GM18511 (cell line): ENCODE results near the gene KCNMA1.
"Not testable (repeated sequence)": the region's sequence is repeated elsewhere in the genome, so short reads cannot be mapped to it uniquely, and the experiment has no call there.

ENCODE experiments used
- ATAC-seq: cut with Tn5 transposase; IDR thresholded peaks from one replicate; pipeline ENCODE4 v1.9.1; 2021; ENCODE audit warnings: mild to moderate bottlenecking, moderate library complexity; ENCODE audit not compliant: unreplicated experiment

KCNMA1 gene

GRCh38 chr10:77539147-77539935 is 98.3 kb downstream of the KCNMA1 start:
- ATAC-seq = no peak

GRCh38 chr10:77537720-77538373 is 99.8 kb downstream of the KCNMA1 start:
- no peak for ATAC-seq

GRCh38 chr10:77537071-77537470 is 100.5 kb downstream of the KCNMA1 start:
- ATAC-seq = no peak

- no peak for ATAC-seq
Observed at GRCh38 chr10:77533887-77534278, 103.7 kb downstream of the KCNMA1 start.

- ATAC-seq = no peak
Observed at GRCh38 chr10:77533146-77533886, 104.3 kb downstream of the KCNMA1 start.

GRCh38 chr10:77532068-77532467 is 105.5 kb downstream of the KCNMA1 start:
- ATAC-seq = no peak

- ATAC-seq = no peak
Observed at GRCh38 chr10:77531441-77532001, 106.1 kb downstream of the KCNMA1 start.

GRCh38 chr10:77530011-77530410 is 107.6 kb downstream of the KCNMA1 start:
- ATAC-seq = no peak

GRCh38 chr10:77529050-77529576 is 108.5 kb downstream of the KCNMA1 start:
- no peak for ATAC-seq

GRCh38 chr10:77527839-77528238 is 109.8 kb downstream of the KCNMA1 start:
- no peak for ATAC-seq

- no peak for ATAC-seq
Observed at GRCh38 chr10:77526868-77527617, 110.6 kb downstream of the KCNMA1 start.

GRCh38 chr10:77524281-77524711 is 113.3 kb downstream of the KCNMA1 start:
- no peak for ATAC-seq

GRCh38 chr10:77522268-77522809 is 115.3 kb downstream of the KCNMA1 start:
- no peak for ATAC-seq

GRCh38 chr10:77520995-77521394 is 116.6 kb downstream of the KCNMA1 start:
- ATAC-seq = no peak

GRCh38 chr10:77520290-77520689 is 117.3 kb downstream of the KCNMA1 start:
- no peak for ATAC-seq

- not testable (repeated sequence) for ATAC-seq
Observed at GRCh38 chr10:77519791-77520190, 117.8 kb downstream of the KCNMA1 start.

- no peak for ATAC-seq
Observed at GRCh38 chr10:77518910-77519274, 118.7 kb downstream of the KCNMA1 start.

GRCh38 chr10:77518241-77518909 is 119.2 kb downstream of the KCNMA1 start:
- ATAC-seq = no peak

- ATAC-seq = no peak
Observed at GRCh38 chr10:77516575-77516974, 121.0 kb downstream of the KCNMA1 start.

GRCh38 chr10:77514870-77515269 is 122.7 kb downstream of the KCNMA1 start:
- no peak for ATAC-seq
